Neural progenitor cell (in vitro differentiated cells): ENCODE measurements around the gene MEI1.

Source experiments
- CTCF ChIP-seq: fragments of 200-600 bp; sonication (generic); IDR thresholded peaks from 2 replicates; pipeline ENCODE4 v1.5.1; 2017; ENCODE audit warnings: antibody characterized with exemption, mild to moderate bottlenecking
- EZH2 ChIP-seq: fragments of 200-600 bp; sonication (generic); IDR thresholded peaks from 2 replicates; pipeline ENCODE4 v1.6.1; 2017; ENCODE audit warnings: antibody characterized with exemption, mild to moderate bottlenecking, moderate library complexity
- EZH2phosphoT487 ChIP-seq: fragments of 200-600 bp; sonication (generic); IDR thresholded peaks from 2 replicates; pipeline ENCODE4 v1.6.1; 2017; ENCODE audit warnings: antibody characterized with exemption

- TF ChIP-seq CTCF (no peak), EZH2phosphoT487 (no peak), EZH2 (no peak)
Measured at GRCh38 chr22:41664951-41665350, 34.4 kb upstream of the MEI1 start.
